A549 treated with AZD2906 at 1 μM for 4 hours (cell line): ENCODE measurements around the gene ARHGEF39. TPM values are rescaled to one million over a fixed set of nuclear protein-coding genes. Genes with fewer than 3 reads are reported as not detected.

ENCODE experiments used
- total RNA-seq: library from RNA; stranded (reverse); fragments of 200-300 nt; extraction: Qiagen RNA extraction; gene quantifications from 5 replicates; pipeline ENCODE4 v1.2.3, GENCODE V29; 2022

Gene ARHGEF39, protein sequence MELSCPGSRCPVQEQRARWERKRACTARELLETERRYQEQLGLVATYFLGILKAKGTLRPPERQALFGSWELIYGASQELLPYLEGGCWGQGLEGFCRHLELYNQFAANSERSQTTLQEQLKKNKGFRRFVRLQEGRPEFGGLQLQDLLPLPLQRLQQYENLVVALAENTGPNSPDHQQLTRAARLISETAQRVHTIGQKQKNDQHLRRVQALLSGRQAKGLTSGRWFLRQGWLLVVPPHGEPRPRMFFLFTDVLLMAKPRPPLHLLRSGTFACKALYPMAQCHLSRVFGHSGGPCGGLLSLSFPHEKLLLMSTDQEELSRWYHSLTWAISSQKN
- 11.1 to 18.8 TPM (median 16.6 TPM) in 5 replicates for total RNA-seq

GRCh38 chr9:35664531-35665470 lies at the start of gene ARHGEF39:
TSS of gene ARHGEF39 (minus strand) at chr9:35665195. CDS start at chr9:35665169, 26 bp downstream.

DNA sequence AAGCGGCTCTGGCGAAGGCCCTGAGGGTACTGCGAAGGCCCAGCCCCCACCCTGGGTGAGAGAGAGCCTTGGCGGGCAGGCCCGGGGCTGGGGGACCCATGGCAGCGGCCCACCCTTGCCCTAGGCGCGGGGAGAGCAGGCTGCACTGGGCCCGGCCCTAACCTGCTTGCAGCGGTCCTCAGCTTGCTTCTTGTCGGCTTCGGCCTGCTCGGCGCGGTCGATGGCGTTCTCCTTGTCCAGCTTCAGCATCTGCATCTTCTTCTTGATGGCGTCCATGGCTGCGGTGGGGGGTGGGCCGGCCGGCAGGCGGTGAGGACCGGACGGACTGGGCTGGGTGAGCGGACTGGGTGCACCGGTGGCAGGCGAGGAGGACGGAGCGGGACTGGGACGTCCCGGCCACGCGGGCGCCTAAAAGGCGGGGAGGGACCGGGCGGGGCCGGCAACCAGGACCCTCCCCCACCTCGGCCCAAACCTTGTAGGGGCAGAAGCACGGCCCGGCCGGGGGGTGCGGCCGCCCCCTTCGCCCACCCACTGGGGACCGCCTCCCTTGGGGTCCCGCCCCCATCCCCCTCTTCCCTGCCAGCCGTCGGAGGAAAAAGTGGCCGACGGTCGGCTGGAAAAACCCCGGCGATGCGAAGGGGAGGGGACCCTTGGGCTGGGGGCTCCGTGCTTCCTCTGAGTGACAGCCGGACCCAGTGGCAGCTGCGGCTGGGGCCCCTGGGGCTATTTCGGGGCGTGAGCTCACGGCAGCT lies 24.7 kb upstream of the ARHGEF39 start, which contains the start of gene TPM2:
TSS of gene TPM2 (minus strand) at position 384 of the 752 bp plus-strand sequence. CDS start at position 276, 108 bp downstream.

GRCh38 chr9:35673132-35674024 lies 8.4 kb upstream of the ARHGEF39 start, which contains the start of gene CA9:
TSS of gene CA9 (plus strand) at chr9:35673928. CDS start at chr9:35673960, 32 bp downstream.

GRCh38 chr9:35658137-35658967 lies 6.6 kb downstream of the ARHGEF39 start, which contains the start of gene CCDC107:
TSS of gene CCDC107 (plus strand) at chr9:35658292. CDS start at chr9:35658380, 88 bp downstream.

DNA sequence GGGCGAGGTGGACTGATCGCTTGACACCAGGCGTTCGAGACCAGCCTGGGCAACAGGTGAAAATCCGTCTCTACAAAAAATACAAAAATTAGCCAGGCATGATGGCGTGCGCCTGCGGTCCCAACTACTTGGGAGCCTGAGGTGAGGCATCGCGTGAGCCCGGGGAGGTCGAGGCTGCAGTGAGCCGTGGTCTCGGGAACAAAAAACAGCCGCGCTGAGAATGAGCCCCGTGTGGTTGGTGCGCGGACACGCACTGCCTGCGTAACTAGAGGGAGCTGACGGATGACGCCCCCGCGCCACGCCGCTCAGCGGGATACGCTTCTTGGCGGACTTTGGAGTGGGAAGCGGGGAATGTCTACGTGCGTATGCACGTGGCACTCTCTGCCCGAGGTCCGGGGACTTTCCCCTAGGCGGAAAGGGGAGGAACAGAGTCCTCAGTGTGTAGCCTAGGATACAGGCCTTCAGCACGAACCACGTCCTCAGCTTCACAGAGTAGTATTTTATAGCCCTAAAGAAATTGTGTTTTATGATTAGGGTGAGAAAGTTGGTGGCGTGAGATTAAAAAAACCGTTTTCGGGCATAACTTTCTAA lies 7.4 kb downstream of the ARHGEF39 start, which contains the start of gene RMRP:
TSS of gene RMRP (minus strand) at position 474 of the 591 bp plus-strand sequence.

GRCh38 chr9:35650341-35651158 lies 14.4 kb downstream of the ARHGEF39 start, which contains the start of gene SIT1:
TSS of gene SIT1 (minus strand) at chr9:35650931. CDS start at chr9:35650853, 78 bp downstream.

DNA sequence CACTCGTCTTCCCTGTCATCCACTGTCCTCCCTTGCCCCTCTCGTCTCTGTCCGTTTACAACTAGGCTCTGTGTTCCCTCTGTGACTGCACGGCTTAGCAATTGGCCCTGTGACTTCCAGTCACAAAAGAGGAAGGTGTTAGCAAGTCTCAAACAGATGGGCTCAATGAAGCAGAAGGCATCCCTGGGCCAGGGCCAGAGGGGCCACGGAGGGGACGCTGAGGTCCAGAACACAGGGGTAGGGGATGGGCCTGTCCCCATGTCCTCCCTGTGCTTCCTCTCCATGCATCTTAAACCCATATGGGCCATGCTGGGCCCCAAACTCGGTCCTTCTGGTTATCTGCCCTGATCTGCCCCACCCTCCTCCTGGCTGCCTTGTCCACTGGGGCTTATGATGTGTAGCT lies 46.7 kb downstream of the ARHGEF39 start, which contains the start of gene CD72:
TSS of gene CD72 (minus strand) at position 89 of the 403 bp plus-strand sequence. CDS start 110 bp downstream, outside the sequence.

Other genes with a start within 250 kb of the ARHGEF39 start
- gene RUSC2, start 175.1 kb downstream of the ARHGEF39 start, total RNA-seq = 26.6 to 32.2 TPM (median 31.5 TPM) in 5 replicates
- gene TESK1, start 59.9 kb downstream of the ARHGEF39 start, total RNA-seq = 21.8 to 29.3 TPM (median 28.4 TPM) in 5 replicates
- 0.15 to 0.22 TPM (median 0.17 TPM) in 4 of 5 replicates, not detected in the other for gene CD72, start 46.8 kb downstream of the ARHGEF39 start, total RNA-seq
- gene SIT1, start 14.3 kb downstream of the ARHGEF39 start, total RNA-seq = 0.07 TPM in 1 of 5 replicates, not detected in the others
- gene RMRP, start 7.2 kb downstream of the ARHGEF39 start, total RNA-seq = 5.1 to 14.3 TPM (median 9.2 TPM) in 4 of 5 replicates, not detected in the other
- 25.4 to 33.7 TPM (median 32.3 TPM) in 5 replicates for gene CCDC107, start 6.9 kb downstream of the ARHGEF39 start, total RNA-seq
- 6.0 to 10.6 TPM (median 8.0 TPM) in 5 replicates for gene CA9, start 8.7 kb upstream of the ARHGEF39 start, total RNA-seq
- gene TPM2, start 24.7 kb upstream of the ARHGEF39 start, total RNA-seq = 647 to 712 TPM (median 698 TPM) in 5 replicates
- 118 to 145 TPM (median 125 TPM) in 5 replicates for gene TLN1, start 67.0 kb upstream of the ARHGEF39 start, total RNA-seq
- 54.4 to 63.2 TPM (median 57.3 TPM) in 5 replicates for gene CREB3, start 67.5 kb upstream of the ARHGEF39 start, total RNA-seq
- 28.4 to 39.2 TPM (median 31.7 TPM) in 5 replicates for gene GBA2, start 84.0 kb upstream of the ARHGEF39 start, total RNA-seq
- 13.5 to 17.7 TPM (median 14.7 TPM) in 5 replicates for gene RGP1, start 84.1 kb upstream of the ARHGEF39 start, total RNA-seq
- 0.15 to 0.38 TPM (median 0.23 TPM) in 4 of 5 replicates, not detected in the other for gene MSMP, start 89.1 kb upstream of the ARHGEF39 start, total RNA-seq
- 4.2 to 6.3 TPM (median 4.6 TPM) in 5 replicates for gene NPR2, start 126.4 kb upstream of the ARHGEF39 start, total RNA-seq
- 0.34 to 0.52 TPM (median 0.35 TPM) in 5 replicates for gene SPAG8, start 147.1 kb upstream of the ARHGEF39 start, total RNA-seq
- 69.1 to 112 TPM (median 101 TPM) in 5 replicates for gene HINT2, start 149.8 kb upstream of the ARHGEF39 start, total RNA-seq
- gene FAM221B, start 163.5 kb upstream of the ARHGEF39 start, total RNA-seq = not detected in 5 replicates
- 2.4 to 3.5 TPM (median 3.4 TPM) in 5 replicates for gene TMEM8B, start 164.0 kb upstream of the ARHGEF39 start, total RNA-seq
- not detected in 5 replicates for gene OR13J1, start 205.2 kb upstream of the ARHGEF39 start, total RNA-seq
- 0.22 to 0.51 TPM (median 0.34 TPM) in 5 replicates for gene HRCT1, start 241.0 kb upstream of the ARHGEF39 start, total RNA-seq
- gene SPAAR, start 244.3 kb upstream of the ARHGEF39 start, total RNA-seq = 0.05 to 0.09 TPM (median 0.06 TPM) in 4 of 5 replicates, not detected in the other